ENCODE results near the gene TMEM175. TPM values are rescaled to one million over a fixed set of nuclear protein-coding genes. Genes with fewer than 3 reads are reported as not detected.

The TMEM175 gene
- total RNA-seq, 2 experiments from 2014 or later = 12.5 to 33.1 TPM

DNA sequence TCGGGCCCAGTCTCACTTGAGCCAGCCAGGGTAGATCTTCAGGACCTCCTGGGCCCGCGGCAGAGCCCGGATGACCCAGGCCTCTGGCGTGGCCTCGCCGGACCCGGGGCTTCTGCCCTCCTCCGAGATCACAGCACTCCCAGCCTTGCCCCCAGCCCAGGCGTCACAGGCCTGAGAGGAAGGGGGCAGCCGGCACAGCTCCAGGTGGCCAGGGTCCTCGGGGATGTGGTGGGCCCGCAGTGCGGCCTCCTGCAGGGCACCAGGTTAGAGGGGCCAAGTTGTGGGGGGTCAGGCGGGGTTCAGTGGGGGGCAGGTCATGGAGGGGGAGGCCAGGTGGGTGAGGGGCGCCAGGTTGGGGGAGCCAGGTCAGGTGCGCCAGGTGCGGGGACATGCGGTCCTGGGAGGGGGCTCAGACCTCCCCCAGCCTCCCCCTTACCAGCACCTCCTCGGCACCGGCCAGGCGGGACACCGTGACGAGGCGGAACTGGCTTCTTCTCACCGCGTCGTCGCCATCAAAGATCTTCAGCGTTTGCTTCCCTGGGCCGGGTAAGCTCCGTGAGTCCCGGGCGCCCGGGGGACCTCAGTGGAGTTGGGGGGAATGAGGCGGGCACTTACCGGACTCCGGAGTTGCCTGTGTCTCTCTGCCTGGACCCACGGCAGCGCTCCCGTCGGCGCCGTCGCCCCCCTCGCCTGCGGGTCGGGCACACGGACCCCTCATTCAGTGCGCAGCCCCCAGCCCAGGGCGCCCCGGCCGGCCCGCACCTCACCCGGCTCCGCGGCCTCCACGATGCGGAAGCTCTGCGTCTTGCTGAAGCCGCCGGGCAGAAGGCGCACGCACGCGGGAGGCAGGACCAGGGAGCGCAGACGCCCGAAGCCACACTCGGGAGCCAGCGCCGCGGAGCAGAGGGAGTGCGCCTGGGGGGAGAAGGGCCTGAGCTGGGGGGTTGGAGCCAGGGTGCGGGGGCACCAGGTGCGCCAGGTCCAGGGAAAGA, 35.1 kb downstream of the TMEM175 start:
- H3K4me1 ChIP-seq (ENCODE audit: insufficient read depth, low read length, poor library complexity, severe bottlenecking) = peaks cover 3% of the 10 kb centered on the region
- no peak overlapping the region for H2AFZ ChIP-seq (ENCODE audit: low read length)
- no peak overlapping the region for H3K4me2 ChIP-seq (ENCODE audit: low read length)
- H3K79me2 ChIP-seq (ENCODE audit: insufficient read depth, low read depth, low read length) = no peaks in the 10 kb centered on the region
- no peak overlapping the region for H3K4me3 ChIP-seq (ENCODE audit: low read depth, low read length, poor library complexity, severe bottlenecking)
- TF ChIP-seq, protein P1, sequence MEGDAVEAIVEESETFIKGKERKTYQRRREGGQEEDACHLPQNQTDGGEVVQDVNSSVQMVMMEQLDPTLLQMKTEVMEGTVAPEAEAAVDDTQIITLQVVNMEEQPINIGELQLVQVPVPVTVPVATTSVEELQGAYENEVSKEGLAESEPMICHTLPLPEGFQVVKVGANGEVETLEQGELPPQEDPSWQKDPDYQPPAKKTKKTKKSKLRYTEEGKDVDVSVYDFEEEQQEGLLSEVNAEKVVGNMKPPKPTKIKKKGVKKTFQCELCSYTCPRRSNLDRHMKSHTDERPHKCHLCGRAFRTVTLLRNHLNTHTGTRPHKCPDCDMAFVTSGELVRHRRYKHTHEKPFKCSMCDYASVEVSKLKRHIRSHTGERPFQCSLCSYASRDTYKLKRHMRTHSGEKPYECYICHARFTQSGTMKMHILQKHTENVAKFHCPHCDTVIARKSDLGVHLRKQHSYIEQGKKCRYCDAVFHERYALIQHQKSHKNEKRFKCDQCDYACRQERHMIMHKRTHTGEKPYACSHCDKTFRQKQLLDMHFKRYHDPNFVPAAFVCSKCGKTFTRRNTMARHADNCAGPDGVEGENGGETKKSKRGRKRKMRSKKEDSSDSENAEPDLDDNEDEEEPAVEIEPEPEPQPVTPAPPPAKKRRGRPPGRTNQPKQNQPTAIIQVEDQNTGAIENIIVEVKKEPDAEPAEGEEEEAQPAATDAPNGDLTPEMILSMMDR (conservative IDR thresholded peaks at IDR 0.05; ENCODE audit: low read length) = no peak
- no peak for TF ChIP-seq EZH2phosphoT487 (IDR thresholded peaks at IDR 0.05; ENCODE audit: borderline replicate concordance, low read depth, low read length)
- H3K9me3 ChIP-seq (ENCODE audit: low read length) = no peaks in the 10 kb centered on the region
- CTCF ChIA-PET (ENCODE audit: unreplicated experiment) = no interaction called here
- H3K9me2 ChIP-seq (ENCODE audit: insufficient read depth, low read length) = no peaks in the 10 kb centered on the region
- no TSS peak for BruUV-seq (replicated peaks)
- no peaks in the 10 kb centered on the region for H4K20me1 ChIP-seq (ENCODE audit: insufficient read depth, low read length)
- POLR2A ChIA-PET = no interaction called here
- H3K36me3 ChIP-seq (ENCODE audit: insufficient read depth, low read length) = no peaks in the 10 kb centered on the region
- intact Hi-C loops (cut with micrococcal nuclease; ENCODE audit: unreplicated experiment) = no loop called here
- no peak overlapping the region for H3K27ac ChIP-seq (ENCODE audit: low read depth, low read length, poor library complexity, severe bottlenecking)
- no peak for DNase-seq (ENCODE audit: low spot score)

- ChIA-PET POLR2A (no interaction called here), CTCF (ENCODE audit: unreplicated experiment) (no interaction called here)
- intact Hi-C loops (cut with micrococcal nuclease; ENCODE audit: unreplicated experiment) = no loop called here
- TF ChIP-seq, protein P1 (conservative IDR thresholded peaks at IDR 0.05; ENCODE audit: low read length) = no peak
- TF ChIP-seq EZH2phosphoT487 (IDR thresholded peaks at IDR 0.05; ENCODE audit: borderline replicate concordance, low read depth, low read length) = no peak
- no peak overlapping the region for H2AFZ ChIP-seq (ENCODE audit: low read length)
- DNase-seq (ENCODE audit: low spot score) = no peak
- no peaks in the 10 kb centered on the region for H3K79me2 ChIP-seq (ENCODE audit: insufficient read depth, low read depth, low read length)
- H3K9me2 ChIP-seq (ENCODE audit: insufficient read depth, low read length) = no peaks in the 10 kb centered on the region
- H3K4me3 ChIP-seq (ENCODE audit: low read depth, low read length, poor library complexity, severe bottlenecking) = no peak overlapping the region
- H3K27ac ChIP-seq (ENCODE audit: low read depth, low read length, poor library complexity, severe bottlenecking) = no peak overlapping the region
- no peaks in the 10 kb centered on the region for H3K9me3 ChIP-seq (ENCODE audit: low read length)
- BruUV-seq (replicated peaks) = no TSS peak
- H3K4me1 ChIP-seq (ENCODE audit: insufficient read depth, low read length, poor library complexity, severe bottlenecking) = peaks cover 7% of the 10 kb centered on the region
- no peaks in the 10 kb centered on the region for H3K36me3 ChIP-seq (ENCODE audit: insufficient read depth, low read length)
- no peaks in the 10 kb centered on the region for H4K20me1 ChIP-seq (ENCODE audit: insufficient read depth, low read length)
- H3K4me2 ChIP-seq (ENCODE audit: low read length) = no peak overlapping the region
These were observed 36.0 kb downstream of the TMEM175 start for GRCh38 chr4:968221-968620.

Measured in OCI-LY7 (cell line).